ENCODE results near the gene OR52B4.
A peak's percentile ranks its signal among the peaks of the same experiment; 100 is the strongest.
"Not testable (repeated sequence)": the region's sequence is repeated elsewhere in the genome, so short reads cannot be mapped to it uniquely, and the experiment has no call there.

Gene OR52B4

DNA sequence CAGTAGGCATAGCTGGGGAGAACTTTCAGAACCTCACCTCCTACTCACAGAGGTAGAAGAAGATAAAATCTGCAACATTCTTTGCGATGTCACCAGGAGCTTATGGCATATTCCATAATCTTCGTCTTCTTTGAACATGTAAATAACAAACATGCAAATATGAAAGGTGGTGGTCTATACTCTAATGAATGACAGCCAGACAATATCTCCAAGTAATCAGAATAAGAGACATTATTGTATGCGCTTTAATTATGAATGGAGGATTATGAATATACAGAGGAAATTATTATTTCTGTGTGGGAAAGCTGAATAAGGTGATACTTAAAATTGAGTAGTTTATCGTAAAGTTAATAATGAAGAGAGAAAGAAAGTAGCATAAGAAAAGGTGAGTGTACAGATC, at the start of gene OR52B4:
OR52B4 (minus strand) TSS at position 101 of the 400 bp plus-strand sequence; CDS start at position 10, 91 bp downstream.
- TF ChIP-seq JUND (IDR thresholded peaks at IDR 0.05; ENCODE audit: low read depth), result no peak
- in situ Hi-C loops (cut with HindIII; ENCODE audit: low pct_unique_long_range_greater_than_20kb, low sequenced_read_pairs), result no loop called here
- DNase-seq (ENCODE audit: low read depth in 1 of 2, low spot score in 1 of 2), result no peak

- in situ Hi-C loops (cut with HindIII; ENCODE audit: low pct_unique_long_range_greater_than_20kb, low sequenced_read_pairs), result no loop called here
- DNase-seq (ENCODE audit: low read depth in 1 of 2, low spot score in 1 of 2), result no peak
- TF ChIP-seq JUND (IDR thresholded peaks at IDR 0.05; ENCODE audit: low read depth), result no peak
Observed at GRCh38 chr11:4416816-4417215, 48.6 kb upstream of the OR52B4 start.

- DNase-seq (ENCODE audit: low read depth in 1 of 2, low spot score in 1 of 2), result no peak
- in situ Hi-C loops (cut with HindIII; ENCODE audit: low pct_unique_long_range_greater_than_20kb, low sequenced_read_pairs), result no loop called here
- no peak for TF ChIP-seq JUND (IDR thresholded peaks at IDR 0.05; ENCODE audit: low read depth)
Observed at GRCh38 chr11:4416306-4416705, 48.1 kb upstream of the OR52B4 start.

GRCh38 chr11:4406206-4406605, 38.0 kb upstream of the OR52B4 start:
- in situ Hi-C loops (cut with HindIII; ENCODE audit: low pct_unique_long_range_greater_than_20kb, low sequenced_read_pairs), result not testable (repeated sequence)
- peak in 1 of 2 experiments; percentile 30 for DNase-seq (ENCODE audit: low read depth in 1 of 2, low spot score in 1 of 2)

DNA sequence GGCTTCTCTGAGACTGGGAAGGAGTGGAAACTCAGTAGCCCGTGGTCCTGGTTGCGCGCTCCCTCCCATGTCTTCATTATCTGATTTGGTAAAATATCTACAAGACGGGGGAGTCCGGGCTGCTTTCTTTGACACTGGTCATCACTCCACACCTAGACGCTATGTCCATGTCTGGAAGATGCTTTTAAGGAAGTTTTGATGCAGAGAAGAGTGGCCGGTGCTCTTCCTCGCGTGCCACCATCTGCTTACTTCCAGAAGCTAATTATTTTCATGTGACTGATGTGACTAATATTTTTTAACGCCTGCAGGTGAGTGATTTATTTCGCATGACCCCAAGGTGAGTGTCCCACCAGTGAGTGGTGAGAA, 25.7 kb upstream of the OR52B4 start:
- no peak for TF ChIP-seq JUND (IDR thresholded peaks at IDR 0.05; ENCODE audit: low read depth)
- in situ Hi-C loops (cut with HindIII; ENCODE audit: low pct_unique_long_range_greater_than_20kb, low sequenced_read_pairs), result no loop called here

GRCh38 chr11:4393209-4393857, 25.1 kb upstream of the OR52B4 start, which contains the start of gene TRIM21:
Gene TRIM21, minus strand, starts transcription at chr11:4393702. Its CDS starts 3,293 bp downstream, at chr11:4390409.
- peak; percentile 51 to 83 for DNase-seq (ENCODE audit: low read depth in 1 of 2, low spot score in 1 of 2)
- in situ Hi-C loops (cut with HindIII; ENCODE audit: low pct_unique_long_range_greater_than_20kb, low sequenced_read_pairs), result no loop called here
- TF ChIP-seq JUND (IDR thresholded peaks at IDR 0.05; ENCODE audit: low read depth), result no peak

More for the DNA sequence above, 25.7 kb upstream of the OR52B4 start:
- DNase-seq (ENCODE audit: low read depth in 1 of 2, low spot score in 1 of 2), result no peak

- in situ Hi-C loops (cut with HindIII; ENCODE audit: low pct_unique_long_range_greater_than_20kb, low sequenced_read_pairs), result no loop called here
- no peak for DNase-seq (ENCODE audit: low read depth in 1 of 2, low spot score in 1 of 2)
- TF ChIP-seq JUND (IDR thresholded peaks at IDR 0.05; ENCODE audit: low read depth), result no peak
Observed at GRCh38 chr11:4388221-4388620, 20.0 kb upstream of the OR52B4 start.

GRCh38 chr11:4385978-4386740, 18.0 kb upstream of the OR52B4 start:
- DNase-seq (ENCODE audit: low read depth in 1 of 2, low spot score in 1 of 2), result no peak
- in situ Hi-C loops (cut with HindIII; ENCODE audit: low pct_unique_long_range_greater_than_20kb, low sequenced_read_pairs), result no loop called here
- no peak for TF ChIP-seq JUND (IDR thresholded peaks at IDR 0.05; ENCODE audit: low read depth)

- DNase-seq (ENCODE audit: low read depth in 1 of 2, low spot score in 1 of 2), result no peak
- no peak for TF ChIP-seq JUND (IDR thresholded peaks at IDR 0.05; ENCODE audit: low read depth)
- in situ Hi-C loops (cut with HindIII; ENCODE audit: low pct_unique_long_range_greater_than_20kb, low sequenced_read_pairs), result no loop called here
Observed at GRCh38 chr11:4381901-4382300, 13.7 kb upstream of the OR52B4 start.

- TF ChIP-seq JUND (IDR thresholded peaks at IDR 0.05; ENCODE audit: low read depth), result no peak
Observed at GRCh38 chr11:4375431-4376140, 7.4 kb upstream of the OR52B4 start.

GRCh38 chr11:4370166-4370565, 2.0 kb upstream of the OR52B4 start:
- in situ Hi-C loops (cut with HindIII; ENCODE audit: low pct_unique_long_range_greater_than_20kb, low sequenced_read_pairs), result no loop called here
- no peak for DNase-seq (ENCODE audit: low read depth in 1 of 2, low spot score in 1 of 2)
- TF ChIP-seq JUND (IDR thresholded peaks at IDR 0.05; ENCODE audit: low read depth), result no peak

More at GRCh38 chr11:4375431-4376140, 7.4 kb upstream of the OR52B4 start:
- no peak for DNase-seq (ENCODE audit: low read depth in 1 of 2, low spot score in 1 of 2)
- in situ Hi-C loops (cut with HindIII; ENCODE audit: low pct_unique_long_range_greater_than_20kb, low sequenced_read_pairs), result no loop called here

- in situ Hi-C loops (cut with HindIII; ENCODE audit: low pct_unique_long_range_greater_than_20kb, low sequenced_read_pairs); DNase-seq (ENCODE audit: low read depth in 1 of 2, low spot score in 1 of 2): not testable (repeated sequence)
Observed at GRCh38 chr11:4348142-4348541, 20.0 kb downstream of the OR52B4 start.

GRCh38 chr11:4345366-4345765, 22.8 kb downstream of the OR52B4 start:
- in situ Hi-C loops (cut with HindIII; ENCODE audit: low pct_unique_long_range_greater_than_20kb, low sequenced_read_pairs); DNase-seq (ENCODE audit: low read depth in 1 of 2, low spot score in 1 of 2): not testable (repeated sequence)

DNA sequence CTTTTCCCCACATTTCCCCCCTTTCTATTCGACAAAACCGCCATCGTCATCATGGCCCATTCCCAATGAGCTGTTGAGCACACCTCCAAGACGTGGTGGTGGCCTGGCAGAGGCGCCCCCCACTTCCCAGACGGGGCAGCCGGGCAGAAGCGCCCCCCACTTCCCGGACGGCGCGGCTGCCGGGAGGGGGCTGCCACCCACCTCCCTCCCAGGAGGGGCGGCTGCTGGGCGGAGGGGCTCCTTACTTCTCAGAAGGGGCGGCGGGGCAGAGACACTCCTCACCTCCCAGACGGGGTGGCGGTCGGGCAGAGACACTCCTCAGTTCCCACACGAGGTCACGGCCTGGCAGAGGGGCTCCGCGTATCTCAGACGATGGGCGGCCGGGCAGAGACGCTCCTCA, 33.8 kb downstream of the OR52B4 start:
- in situ Hi-C loops (cut with HindIII; ENCODE audit: low pct_unique_long_range_greater_than_20kb, low sequenced_read_pairs); DNase-seq (ENCODE audit: low read depth in 1 of 2, low spot score in 1 of 2): not testable (repeated sequence)
